ENCODE data around the gene PTGS2. TPM values are rescaled to one million over a fixed set of nuclear protein-coding genes. Genes with fewer than 3 reads are reported as not detected.

PTGS2 gene
- total and polyA plus RNA-seq, 2 experiments from 2014 or later = 0.06 to 0.10 TPM

- H3K4me3 ChIP-seq = no peak overlapping the region
- H3K4me1 ChIP-seq (ENCODE audit: low read depth) = no peaks in the 10 kb centered on the region
- peak in 1 of 2 donors; percentile 38 for DNase-seq (ENCODE audit: low read depth in 1 of 2, low spot score in 1 of 2)
- no peaks in the 10 kb centered on the region for H3K36me3 ChIP-seq
- no peak overlapping the region for H3K27ac ChIP-seq
- H3K9me3 ChIP-seq (ENCODE audit: low read depth) = no peaks in the 10 kb centered on the region
- no peak for TF ChIP-seq CTCF (IDR thresholded peaks at IDR 0.05; ENCODE audit: low read depth, low read length)
- peaks cover 38% of the 10 kb centered on the region for H3K27me3 ChIP-seq
These were observed 3.6 kb upstream of the PTGS2 start for GRCh38 chr1:186683652-186684410.

GRCh38 chr1:186682736-186683135, 2.5 kb upstream of the PTGS2 start:
- Histone ChIP-seq H3K36me3 (no peaks in the 10 kb centered on the region), H3K4me1 (ENCODE audit: low read depth) (no peaks in the 10 kb centered on the region), H3K9me3 (ENCODE audit: low read depth) (no peaks in the 10 kb centered on the region), H3K4me3 (no peak overlapping the region), H3K27me3 (peaks cover 47% of the 10 kb centered on the region), H3K27ac (no peak overlapping the region)
- TF ChIP-seq CTCF (IDR thresholded peaks at IDR 0.05; ENCODE audit: low read depth, low read length) = peak; percentile 35
- peak in 1 of 2 donors; percentile 70 for DNase-seq (ENCODE audit: low read depth in 1 of 2, low spot score in 1 of 2)

GRCh38 chr1:186681801-186682200, 1.6 kb upstream of the PTGS2 start:
- Histone ChIP-seq H3K4me3 (no peak overlapping the region), H3K27ac (no peak overlapping the region), H3K36me3 (no peaks in the 10 kb centered on the region), H3K4me1 (ENCODE audit: low read depth) (no peaks in the 10 kb centered on the region), H3K9me3 (ENCODE audit: low read depth) (no peaks in the 10 kb centered on the region), H3K27me3 (peaks cover 47% of the 10 kb centered on the region)
- DNase-seq (ENCODE audit: low read depth in 1 of 2, low spot score in 1 of 2) = peak in 1 of 2 donors; percentile 70
- TF ChIP-seq CTCF (IDR thresholded peaks at IDR 0.05; ENCODE audit: low read depth, low read length) = no peak

- Histone ChIP-seq H3K4me3 (peak overlapping the region; percentile 47), H3K9me3 (ENCODE audit: low read depth) (no peaks in the 10 kb centered on the region), H3K4me1 (ENCODE audit: low read depth) (no peaks in the 10 kb centered on the region), H3K27ac (no peak overlapping the region), H3K27me3 (peaks cover 47% of the 10 kb centered on the region), H3K36me3 (no peaks in the 10 kb centered on the region)
- TF ChIP-seq CTCF (IDR thresholded peaks at IDR 0.05; ENCODE audit: low read depth, low read length) = no peak
- peak in 1 of 2 donors; percentile 36 for DNase-seq (ENCODE audit: low read depth in 1 of 2, low spot score in 1 of 2)
These were observed 898 bp upstream of the PTGS2 start for GRCh38 chr1:186681121-186681520.

- H3K9me3 ChIP-seq (ENCODE audit: low read depth) = no peaks in the 10 kb centered on the region
- peaks cover 47% of the 10 kb centered on the region for H3K27me3 ChIP-seq
- H3K4me3 ChIP-seq = peak overlapping the region; percentile 47
- H3K27ac ChIP-seq = no peak overlapping the region
- TF ChIP-seq CTCF (IDR thresholded peaks at IDR 0.05; ENCODE audit: low read depth, low read length) = no peak
- no peaks in the 10 kb centered on the region for H3K4me1 ChIP-seq (ENCODE audit: low read depth)
- no peak for DNase-seq (ENCODE audit: low read depth in 1 of 2, low spot score in 1 of 2)
- H3K36me3 ChIP-seq = no peaks in the 10 kb centered on the region
These were observed 339 bp downstream of the PTGS2 start for GRCh38 chr1:186679924-186680244.

Measured in cardiac muscle cell (in vitro differentiated cells and primary cell).